ENCODE measurements around the gene RBP3.

DNA sequence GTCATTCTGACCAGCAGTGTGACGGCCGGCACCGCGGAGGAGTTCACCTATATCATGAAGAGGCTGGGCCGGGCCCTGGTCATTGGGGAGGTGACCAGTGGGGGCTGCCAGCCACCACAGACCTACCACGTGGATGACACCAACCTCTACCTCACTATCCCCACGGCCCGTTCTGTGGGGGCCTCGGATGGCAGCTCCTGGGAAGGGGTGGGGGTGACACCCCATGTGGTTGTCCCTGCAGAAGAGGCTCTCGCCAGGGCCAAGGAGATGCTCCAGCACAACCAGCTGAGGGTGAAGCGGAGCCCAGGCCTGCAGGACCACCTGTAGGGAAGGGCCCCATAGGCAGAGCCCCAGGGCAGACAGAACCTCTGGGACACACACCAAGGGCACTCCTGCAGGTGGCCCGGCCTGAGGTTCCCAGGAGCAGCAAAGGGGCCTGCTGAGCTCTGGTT is 9.0 kb downstream of the RBP3 start:
- TF ChIP-seq, protein P1, sequence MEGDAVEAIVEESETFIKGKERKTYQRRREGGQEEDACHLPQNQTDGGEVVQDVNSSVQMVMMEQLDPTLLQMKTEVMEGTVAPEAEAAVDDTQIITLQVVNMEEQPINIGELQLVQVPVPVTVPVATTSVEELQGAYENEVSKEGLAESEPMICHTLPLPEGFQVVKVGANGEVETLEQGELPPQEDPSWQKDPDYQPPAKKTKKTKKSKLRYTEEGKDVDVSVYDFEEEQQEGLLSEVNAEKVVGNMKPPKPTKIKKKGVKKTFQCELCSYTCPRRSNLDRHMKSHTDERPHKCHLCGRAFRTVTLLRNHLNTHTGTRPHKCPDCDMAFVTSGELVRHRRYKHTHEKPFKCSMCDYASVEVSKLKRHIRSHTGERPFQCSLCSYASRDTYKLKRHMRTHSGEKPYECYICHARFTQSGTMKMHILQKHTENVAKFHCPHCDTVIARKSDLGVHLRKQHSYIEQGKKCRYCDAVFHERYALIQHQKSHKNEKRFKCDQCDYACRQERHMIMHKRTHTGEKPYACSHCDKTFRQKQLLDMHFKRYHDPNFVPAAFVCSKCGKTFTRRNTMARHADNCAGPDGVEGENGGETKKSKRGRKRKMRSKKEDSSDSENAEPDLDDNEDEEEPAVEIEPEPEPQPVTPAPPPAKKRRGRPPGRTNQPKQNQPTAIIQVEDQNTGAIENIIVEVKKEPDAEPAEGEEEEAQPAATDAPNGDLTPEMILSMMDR (IDR thresholded peaks at IDR 0.05; ENCODE audit: poor library complexity), result no peak
- no peak for TF ChIP-seq EZH2 (IDR thresholded peaks at IDR 0.05; ENCODE audit: borderline replicate concordance)

All from hepatocyte (in vitro differentiated cells).